Erythroblast (primary cell): Measurements from ENCODE around the gene MTM1.

Experiments
- GATA1 ChIP-seq: IDR thresholded peaks from 2 replicates; pipeline ENCODE4 v1.6.1; 2011; ENCODE audit warnings: low read depth, mild to moderate bottlenecking, control low read depth, low read length, moderate library complexity
- POLR2A ChIP-seq: IDR thresholded peaks from 2 replicates; pipeline ENCODE4 v1.6.1; 2011; ENCODE audit warnings: mild to moderate bottlenecking, low read length

DNA sequence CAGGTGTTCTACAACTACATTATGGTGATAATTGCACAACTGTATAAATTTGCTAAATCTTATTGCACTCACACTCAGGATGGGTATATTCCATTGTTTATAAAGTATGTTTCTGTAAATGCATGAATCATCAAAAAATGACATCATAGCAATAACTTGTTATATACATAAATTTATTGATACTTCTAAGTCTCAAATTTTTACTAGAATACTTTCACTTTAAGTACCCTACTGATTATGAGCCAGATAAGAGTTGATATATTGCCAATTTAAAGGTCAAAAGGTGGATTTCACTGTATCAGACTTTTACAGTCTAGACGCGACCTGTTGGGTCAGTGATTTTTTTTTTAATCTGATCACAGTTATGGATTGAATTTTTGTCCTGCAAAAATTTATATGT, 87.4 kb downstream of the MTM1 start:
- TF ChIP-seq POLR2A (no peak), GATA1 (no peak)
